ENCODE measurements around the gene HOXB3.

- TF ChIP-seq POLR2A (IDR thresholded peaks at IDR 0.05; ENCODE audit: low read length) (no peak), GATA1 (IDR thresholded peaks at IDR 0.05; ENCODE audit: low read depth, low read length) (no peak)
Measured at GRCh38 chr17:48545539-48545938, 44.5 kb downstream of the HOXB3 start.
